Activated naive CD8-positive, alpha-beta T cell (primary cell): ENCODE data around the gene NTM.
"Not testable (repeated sequence)": the region's sequence is repeated elsewhere in the genome, so short reads cannot be mapped to it uniquely, and the experiment has no call there.

Experiments used
- H3K27ac Mint-ChIP-seq: one replicate; pipeline ENCODE4 v1.8.0; 2021; ENCODE audit warnings: mixed read lengths
- H3K27me3 Mint-ChIP-seq: one replicate; pipeline ENCODE4 v1.8.0; 2021; ENCODE audit warnings: mixed read lengths
- H3K36me3 Mint-ChIP-seq: one replicate; pipeline ENCODE4 v1.8.0; 2021; ENCODE audit warnings: mixed read lengths
- H3K4me1 Mint-ChIP-seq: one replicate; pipeline ENCODE4 v1.8.0; 2021; ENCODE audit warnings: low read depth, mixed read lengths
- H3K4me3 Mint-ChIP-seq: one replicate; pipeline ENCODE4 v1.8.0; 2021; ENCODE audit warnings: mild to moderate bottlenecking, mixed read lengths
- H3K9me3 Mint-ChIP-seq: one replicate; pipeline ENCODE4 v1.8.0; 2021; ENCODE audit warnings: low read depth, mixed read lengths

NTM gene

GRCh38 chr11:131904756-131905155 lies 534.3 kb downstream of the NTM start:
- Mint-ChIP-seq H3K4me1 (no peaks in the 10 kb centered on the region), H3K9me3 (no peaks in the 10 kb centered on the region), H3K27ac (no peak overlapping the region), H3K27me3 (peaks cover 15% of the 10 kb centered on the region), H3K4me3 (no peak overlapping the region), H3K36me3 (no peaks in the 10 kb centered on the region)

- peaks cover 21% of the 10 kb centered on the region for H3K27me3 Mint-ChIP-seq
- H3K4me1 Mint-ChIP-seq: peaks cover 1% of the 10 kb centered on the region
- no peak overlapping the region for H3K27ac Mint-ChIP-seq
- H3K36me3 Mint-ChIP-seq: no peaks in the 10 kb centered on the region
- H3K4me3 Mint-ChIP-seq: no peak overlapping the region
- no peaks in the 10 kb centered on the region for H3K9me3 Mint-ChIP-seq
Observed at GRCh38 chr11:131906963-131907362, 536.5 kb downstream of the NTM start.

GRCh38 chr11:131907371-131907770 lies 537.0 kb downstream of the NTM start:
- Mint-ChIP-seq H3K27me3 (peaks cover 24% of the 10 kb centered on the region), H3K27ac (no peak overlapping the region), H3K4me3 (no peak overlapping the region), H3K9me3 (no peaks in the 10 kb centered on the region), H3K4me1 (peaks cover 1% of the 10 kb centered on the region), H3K36me3 (no peaks in the 10 kb centered on the region)

GRCh38 chr11:131908316-131908715 lies 537.9 kb downstream of the NTM start:
- peaks cover 1% of the 10 kb centered on the region for H3K4me1 Mint-ChIP-seq
- H3K4me3 Mint-ChIP-seq: no peak overlapping the region
- H3K36me3 Mint-ChIP-seq: no peaks in the 10 kb centered on the region
- no peak overlapping the region for H3K27ac Mint-ChIP-seq
- no peaks in the 10 kb centered on the region for H3K9me3 Mint-ChIP-seq
- peaks cover 25% of the 10 kb centered on the region for H3K27me3 Mint-ChIP-seq

- H3K4me3 Mint-ChIP-seq: no peak overlapping the region
- H3K4me1 Mint-ChIP-seq: peaks cover 1% of the 10 kb centered on the region
- no peaks in the 10 kb centered on the region for H3K36me3 Mint-ChIP-seq
- no peaks in the 10 kb centered on the region for H3K9me3 Mint-ChIP-seq
- H3K27me3 Mint-ChIP-seq: peaks cover 27% of the 10 kb centered on the region
- no peak overlapping the region for H3K27ac Mint-ChIP-seq
Observed at GRCh38 chr11:131909426-131910177, 539.2 kb downstream of the NTM start.

GRCh38 chr11:131910178-131910522 lies 539.7 kb downstream of the NTM start:
- Mint-ChIP-seq H3K4me3 (no peak overlapping the region), H3K9me3 (no peaks in the 10 kb centered on the region), H3K27me3 (peaks cover 27% of the 10 kb centered on the region), H3K27ac (no peak overlapping the region), H3K36me3 (no peaks in the 10 kb centered on the region), H3K4me1 (peaks cover 1% of the 10 kb centered on the region)

GRCh38 chr11:131910523-131911387 lies 540.3 kb downstream of the NTM start:
- Mint-ChIP-seq H3K36me3 (no peaks in the 10 kb centered on the region), H3K27ac (no peak overlapping the region), H3K9me3 (no peaks in the 10 kb centered on the region), H3K27me3 (peaks cover 27% of the 10 kb centered on the region), H3K4me1 (peaks cover 1% of the 10 kb centered on the region), H3K4me3 (no peak overlapping the region)

- not testable (repeated sequence) for H3K27ac Mint-ChIP-seq, H3K4me3 Mint-ChIP-seq, H3K36me3 Mint-ChIP-seq, H3K4me1 Mint-ChIP-seq, H3K9me3 Mint-ChIP-seq
- peaks cover 27% of the 10 kb centered on the region for H3K27me3 Mint-ChIP-seq
Observed at GRCh38 chr11:131911388-131912032, 541.1 kb downstream of the NTM start.

GRCh38 chr11:131912134-131912533 lies 541.7 kb downstream of the NTM start:
- Mint-ChIP-seq H3K4me3 (no peak overlapping the region), H3K36me3 (no peaks in the 10 kb centered on the region), H3K27me3 (peaks cover 27% of the 10 kb centered on the region), H3K4me1 (peaks cover 1% of the 10 kb centered on the region), H3K9me3 (no peaks in the 10 kb centered on the region), H3K27ac (no peak overlapping the region)

GRCh38 chr11:131913267-131913666 lies 542.9 kb downstream of the NTM start:
- H3K27me3 Mint-ChIP-seq: peaks cover 25% of the 10 kb centered on the region
- peaks cover 1% of the 10 kb centered on the region for H3K4me1 Mint-ChIP-seq
- H3K4me3 Mint-ChIP-seq: no peak overlapping the region
- H3K36me3 Mint-ChIP-seq: no peaks in the 10 kb centered on the region
- H3K9me3 Mint-ChIP-seq: no peaks in the 10 kb centered on the region
- no peak overlapping the region for H3K27ac Mint-ChIP-seq

- H3K27ac Mint-ChIP-seq: no peak overlapping the region
- no peaks in the 10 kb centered on the region for H3K9me3 Mint-ChIP-seq
- peaks cover 16% of the 10 kb centered on the region for H3K27me3 Mint-ChIP-seq
- H3K4me1 Mint-ChIP-seq: peaks cover 1% of the 10 kb centered on the region
- no peaks in the 10 kb centered on the region for H3K36me3 Mint-ChIP-seq
- H3K4me3 Mint-ChIP-seq: no peak overlapping the region
Observed at GRCh38 chr11:131914361-131914774, 544.0 kb downstream of the NTM start.

- H3K9me3 Mint-ChIP-seq: no peaks in the 10 kb centered on the region
- H3K27me3 Mint-ChIP-seq: peaks cover 9% of the 10 kb centered on the region
- no peak overlapping the region for H3K27ac Mint-ChIP-seq
- H3K4me1 Mint-ChIP-seq: no peaks in the 10 kb centered on the region
- no peak overlapping the region for H3K4me3 Mint-ChIP-seq
- H3K36me3 Mint-ChIP-seq: no peaks in the 10 kb centered on the region
Observed at GRCh38 chr11:131916638-131917037, 546.2 kb downstream of the NTM start.

- peaks cover 5% of the 10 kb centered on the region for H3K27me3 Mint-ChIP-seq
- H3K4me3 Mint-ChIP-seq: no peak overlapping the region
- no peak overlapping the region for H3K27ac Mint-ChIP-seq
- no peaks in the 10 kb centered on the region for H3K9me3 Mint-ChIP-seq
- H3K36me3 Mint-ChIP-seq: no peaks in the 10 kb centered on the region
- H3K4me1 Mint-ChIP-seq: no peaks in the 10 kb centered on the region
Observed at GRCh38 chr11:131917634-131918384, 547.4 kb downstream of the NTM start.

GRCh38 chr11:131918663-131919062 lies 548.2 kb downstream of the NTM start:
- Mint-ChIP-seq H3K27ac (no peak overlapping the region), H3K4me1 (no peaks in the 10 kb centered on the region), H3K27me3 (peaks cover 2% of the 10 kb centered on the region), H3K36me3 (no peaks in the 10 kb centered on the region), H3K4me3 (no peak overlapping the region), H3K9me3 (no peaks in the 10 kb centered on the region)
